ENCODE data around the gene MCUB.

Gene MCUB

GRCh38 chr4:109699553-109700225 lies 139.6 kb downstream of the MCUB start:
- no peak for TF ChIP-seq CTCF (IDR thresholded peaks at IDR 0.05)
- Histone ChIP-seq H3K4me3 (no peak overlapping the region), H3K27ac (no peak overlapping the region)
- DNase-seq (ENCODE audit: low spot score), result no peak

GRCh38 chr4:109701566-109702410 lies 141.7 kb downstream of the MCUB start:
- peak overlapping the region; percentile 90 for H3K4me3 ChIP-seq
- peak overlapping the region in 1 of 2 donors; percentile 55 for H3K27ac ChIP-seq
- TF ChIP-seq CTCF (IDR thresholded peaks at IDR 0.05), result no peak
- no peak for DNase-seq (ENCODE audit: low spot score)

GRCh38 chr4:109702950-109703663 lies 143.1 kb downstream of the MCUB start, which contains the start of gene CASP6:
TSS of gene CASP6 (minus strand) at chr4:109703445. CDS start at chr4:109703395, 50 bp downstream.
- peak within 1 kb of the TSS; percentile 55 to 92 for H3K27ac ChIP-seq
- H3K4me3 ChIP-seq, result peak within 1 kb of the TSS; percentile 90
- TF ChIP-seq CTCF (IDR thresholded peaks at IDR 0.05), result peak; percentile 50
- DNase-seq (ENCODE audit: low spot score), result peak; percentile 91

DNA sequence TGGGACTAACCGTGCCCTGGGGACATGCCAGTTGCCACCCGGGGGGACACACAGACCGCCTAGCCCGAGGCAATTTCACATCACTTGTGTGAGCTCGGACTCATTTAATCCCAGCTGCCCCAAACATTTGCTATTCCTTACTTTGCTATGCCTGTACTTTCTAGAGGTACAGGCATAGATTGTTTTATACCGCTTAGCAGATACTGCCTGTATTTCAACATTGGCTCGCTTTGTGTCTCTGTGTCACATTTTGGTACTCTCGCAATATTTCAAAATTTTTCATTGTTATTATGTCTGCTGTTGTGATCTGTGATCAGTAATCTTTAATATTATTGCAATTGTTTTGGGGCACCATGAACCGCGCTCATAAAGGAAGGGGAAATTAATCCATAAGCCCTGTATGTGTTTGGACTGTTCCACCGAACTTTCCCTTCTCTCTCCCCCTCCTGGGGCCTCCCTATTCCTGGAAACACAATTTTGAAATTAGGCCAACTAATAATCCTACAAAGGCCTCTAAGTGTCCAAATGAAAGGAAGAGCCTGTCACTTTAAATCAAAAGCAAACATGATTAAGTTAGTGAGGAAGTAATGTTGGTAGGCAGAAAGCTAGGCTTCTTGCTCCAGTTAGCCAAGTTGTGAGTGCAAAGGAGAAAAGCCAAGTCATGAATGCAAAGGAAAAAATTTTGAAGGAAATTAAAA lies 143.8 kb downstream of the MCUB start:
- Histone ChIP-seq H3K4me3 (peak overlapping the region; percentile 90), H3K27ac (peak overlapping the region; percentile 55 to 92)
- no peak for TF ChIP-seq CTCF (IDR thresholded peaks at IDR 0.05)
- no peak for DNase-seq (ENCODE audit: low spot score)

- DNase-seq (ENCODE audit: low spot score), result no peak
- Histone ChIP-seq H3K4me3 (no peak overlapping the region), H3K27ac (no peak overlapping the region)
- TF ChIP-seq CTCF (IDR thresholded peaks at IDR 0.05), result no peak
Measured at GRCh38 chr4:109708435-109708834, 148.4 kb downstream of the MCUB start.

DNA sequence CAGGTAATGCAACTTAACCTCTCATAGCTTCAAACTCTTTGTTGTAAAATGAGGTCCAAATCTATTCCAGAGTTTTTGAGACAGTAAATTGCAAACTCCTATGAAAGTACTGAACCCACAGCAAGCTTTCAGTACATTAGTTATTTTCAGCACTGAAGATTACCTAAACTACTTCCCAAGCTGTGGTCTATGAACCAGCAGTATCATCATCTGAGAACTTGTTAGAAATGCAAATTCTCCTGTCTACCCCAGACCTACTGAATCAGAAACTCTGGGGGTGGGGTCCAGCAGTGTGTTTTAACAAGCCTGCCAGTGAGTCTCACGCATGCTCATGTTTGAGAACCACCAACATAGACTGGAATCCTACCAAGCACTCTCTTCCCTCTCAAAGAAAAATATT lies 148.9 kb downstream of the MCUB start:
- H3K27ac ChIP-seq, result no peak overlapping the region
- H3K4me3 ChIP-seq, result no peak overlapping the region

More for the DNA sequence above, 148.9 kb downstream of the MCUB start:
- DNase-seq (ENCODE audit: low spot score), result no peak
- no peak for TF ChIP-seq CTCF (IDR thresholded peaks at IDR 0.05)

Data from coronary artery (tissue), 2 donors.